GM18861 (cell line): Measurements from ENCODE around the gene FAT4.

Experiments used
- ATAC-seq: cut with Tn5 transposase; IDR thresholded peaks from one replicate; pipeline ENCODE4 v1.9.1; 2021; ENCODE audit not compliant: unreplicated experiment

FAT4 gene

DNA sequence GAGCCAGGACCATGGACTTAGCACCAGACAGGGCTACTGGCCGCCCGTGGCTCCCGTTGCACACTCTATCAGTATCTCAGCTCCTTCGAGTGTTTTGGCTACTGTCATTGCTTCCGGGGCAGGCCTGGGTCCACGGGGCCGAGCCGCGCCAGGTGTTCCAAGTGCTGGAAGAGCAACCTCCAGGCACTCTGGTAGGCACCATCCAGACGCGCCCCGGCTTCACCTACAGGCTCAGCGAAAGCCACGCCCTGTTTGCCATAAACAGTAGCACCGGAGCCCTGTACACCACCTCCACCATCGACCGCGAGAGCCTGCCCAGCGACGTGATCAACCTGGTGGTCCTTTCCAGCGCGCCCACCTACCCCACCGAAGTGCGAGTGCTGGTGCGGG is 1.6 kb downstream of the FAT4 start:
- ATAC-seq: no peak

DNA sequence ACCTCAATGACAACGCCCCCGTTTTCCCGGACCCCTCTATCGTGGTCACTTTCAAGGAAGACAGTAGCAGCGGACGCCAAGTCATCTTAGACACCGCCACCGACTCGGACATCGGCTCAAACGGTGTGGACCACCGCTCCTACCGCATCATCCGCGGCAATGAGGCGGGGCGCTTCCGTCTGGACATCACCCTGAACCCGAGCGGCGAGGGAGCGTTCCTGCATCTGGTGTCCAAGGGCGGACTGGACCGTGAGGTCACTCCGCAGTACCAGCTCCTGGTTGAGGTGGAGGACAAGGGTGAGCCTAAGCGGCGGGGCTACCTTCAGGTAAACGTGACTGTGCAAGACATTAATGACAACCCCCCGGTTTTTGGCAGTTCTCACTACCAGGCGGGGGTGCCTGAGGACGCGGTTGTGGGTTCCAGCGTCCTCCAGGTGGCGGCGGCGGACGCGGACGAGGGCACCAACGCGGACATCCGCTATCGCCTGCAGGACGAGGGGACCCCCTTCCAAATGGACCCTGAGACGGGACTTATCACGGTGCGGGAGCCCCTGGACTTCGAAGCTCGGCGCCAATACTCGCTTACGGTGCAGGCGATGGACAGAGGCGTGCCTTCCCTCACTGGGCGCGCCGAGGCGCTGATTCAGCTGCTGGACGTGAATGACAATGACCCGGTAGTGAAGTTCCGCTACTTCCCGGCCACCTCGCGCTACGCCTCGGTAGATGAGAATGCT is 2.2 kb downstream of the FAT4 start:
- no peak for ATAC-seq

DNA sequence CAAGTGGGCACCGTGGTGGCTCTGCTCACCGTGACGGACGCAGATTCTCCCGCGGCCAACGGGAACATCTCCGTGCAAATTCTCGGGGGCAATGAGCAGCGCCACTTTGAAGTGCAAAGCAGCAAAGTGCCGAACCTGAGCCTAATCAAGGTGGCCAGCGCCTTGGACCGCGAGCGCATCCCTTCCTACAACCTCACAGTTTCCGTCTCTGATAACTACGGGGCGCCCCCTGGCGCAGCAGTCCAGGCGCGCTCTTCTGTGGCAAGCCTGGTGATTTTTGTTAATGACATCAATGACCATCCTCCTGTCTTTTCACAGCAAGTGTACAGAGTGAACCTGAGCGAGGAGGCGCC is 2.7 kb downstream of the FAT4 start:
- ATAC-seq: no peak

DNA sequence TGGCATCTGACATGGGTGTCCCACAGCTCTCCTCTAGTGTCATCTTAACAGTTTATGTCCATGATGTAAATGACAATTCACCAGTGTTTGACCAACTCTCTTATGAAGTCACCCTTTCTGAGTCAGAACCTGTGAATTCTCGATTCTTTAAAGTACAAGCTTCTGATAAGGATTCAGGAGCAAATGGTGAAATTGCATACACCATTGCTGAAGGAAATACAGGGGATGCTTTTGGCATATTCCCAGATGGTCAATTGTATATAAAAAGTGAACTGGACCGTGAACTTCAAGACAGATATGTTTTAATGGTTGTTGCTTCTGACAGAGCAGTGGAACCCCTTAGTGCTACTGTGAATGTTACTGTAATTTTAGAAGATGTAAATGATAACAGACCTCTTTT is 4.6 kb downstream of the FAT4 start:
- ATAC-seq: no peak

DNA sequence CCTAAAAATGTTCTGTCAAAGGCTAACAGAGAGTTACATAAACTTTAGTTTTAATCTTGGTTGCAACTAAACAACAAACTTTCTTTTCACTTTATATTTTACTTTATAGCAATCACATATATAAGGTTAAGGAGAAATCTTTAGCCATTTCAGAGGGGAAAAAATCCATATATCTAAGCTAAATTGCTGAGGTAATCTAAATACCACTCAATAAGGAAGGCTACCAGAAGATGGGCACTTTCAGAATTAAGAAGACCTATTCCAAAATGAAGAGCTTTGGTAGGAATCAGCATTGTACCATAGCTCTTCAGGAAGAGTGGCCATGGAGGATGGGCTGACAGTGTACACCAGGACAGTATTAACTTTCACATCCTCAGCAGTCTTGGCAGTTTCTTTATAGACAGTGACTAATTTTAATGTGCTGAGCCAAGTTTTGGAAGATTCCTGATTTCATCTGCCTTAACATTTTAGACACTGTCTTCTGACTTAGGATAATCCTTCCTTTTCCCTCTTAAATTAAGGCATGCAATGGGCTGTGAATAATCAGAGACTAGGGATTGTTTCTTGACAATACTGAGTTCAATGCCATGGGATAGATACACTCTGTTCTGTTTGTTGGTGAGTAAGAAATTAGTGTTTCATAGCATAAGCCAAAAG is 7.1 kb downstream of the FAT4 start:
- ATAC-seq: no peak

DNA sequence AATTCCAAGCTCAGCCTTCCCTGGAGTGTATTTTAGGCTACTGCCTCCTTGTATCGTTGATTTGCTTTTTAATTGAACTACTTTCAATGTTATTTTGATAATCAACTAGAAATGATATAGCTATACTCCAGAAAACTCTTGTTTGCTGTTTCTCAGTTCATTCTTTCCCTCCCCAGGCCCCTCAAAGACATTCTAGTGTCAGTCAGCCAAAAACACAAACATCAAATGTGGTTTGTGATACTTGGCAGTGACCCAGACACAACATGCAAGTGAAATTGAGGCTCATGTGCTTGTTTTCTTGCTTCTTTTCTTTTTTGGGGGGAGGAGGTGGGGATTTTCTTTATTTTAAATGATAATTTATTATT is 7.6 kb downstream of the FAT4 start:
- ATAC-seq: no peak

DNA sequence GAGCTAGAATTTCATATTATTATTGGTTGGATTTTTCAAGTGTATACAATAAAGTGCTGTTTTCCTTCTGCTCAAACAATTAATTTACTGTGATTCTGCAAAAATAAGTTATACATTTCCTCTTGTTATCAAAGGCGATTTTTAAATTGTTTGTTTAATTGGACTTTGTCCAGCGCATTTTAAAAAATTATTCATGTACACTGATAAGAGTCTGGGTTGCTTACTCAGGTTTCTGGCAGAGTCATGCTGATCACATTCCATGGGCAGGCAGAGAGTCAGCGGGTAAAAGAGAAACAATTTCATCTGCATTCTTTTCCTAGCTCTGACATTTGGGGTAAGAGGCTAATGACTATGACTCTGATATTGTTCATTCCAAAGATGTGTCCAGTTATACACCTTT is 8.9 kb downstream of the FAT4 start:
- no peak for ATAC-seq

DNA sequence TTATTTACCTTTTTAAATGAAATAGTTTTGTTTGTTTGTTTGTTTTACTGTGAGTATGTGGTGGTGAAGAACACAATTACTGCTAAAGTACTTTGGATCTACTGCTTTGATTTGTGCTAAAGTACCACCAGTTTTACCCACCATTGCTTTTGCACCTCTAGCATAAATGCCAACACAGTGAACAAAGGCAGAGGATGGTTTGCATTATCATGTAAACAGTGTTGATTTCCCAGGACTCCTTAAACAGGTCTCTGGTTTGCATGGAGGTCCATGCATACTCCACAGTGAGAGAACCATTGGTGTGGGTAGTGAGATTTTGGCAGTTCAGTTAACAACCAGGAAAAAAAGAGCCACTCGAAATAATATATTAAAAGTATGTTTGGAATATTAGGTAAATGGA is 11.0 kb downstream of the FAT4 start:
- ATAC-seq: no peak

DNA sequence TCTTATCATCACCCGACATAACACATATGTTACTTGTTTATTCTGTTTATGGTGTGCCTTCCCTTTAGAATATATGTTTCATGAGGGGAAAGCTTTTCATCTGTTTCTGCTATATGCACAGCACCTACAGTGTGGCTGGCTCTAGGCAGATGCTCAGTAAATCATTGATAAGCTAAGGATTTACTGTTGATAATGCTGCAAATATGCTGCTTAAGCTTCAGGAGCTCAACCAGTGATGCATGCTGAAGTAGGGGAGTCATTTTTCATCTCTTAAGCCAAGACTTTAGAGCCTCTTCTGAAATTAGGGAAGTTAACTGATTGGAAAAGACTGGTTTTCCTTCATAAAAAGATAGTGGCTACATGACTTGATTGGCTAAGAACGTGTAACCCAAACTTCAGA is 16.4 kb downstream of the FAT4 start:
- no peak for ATAC-seq

DNA sequence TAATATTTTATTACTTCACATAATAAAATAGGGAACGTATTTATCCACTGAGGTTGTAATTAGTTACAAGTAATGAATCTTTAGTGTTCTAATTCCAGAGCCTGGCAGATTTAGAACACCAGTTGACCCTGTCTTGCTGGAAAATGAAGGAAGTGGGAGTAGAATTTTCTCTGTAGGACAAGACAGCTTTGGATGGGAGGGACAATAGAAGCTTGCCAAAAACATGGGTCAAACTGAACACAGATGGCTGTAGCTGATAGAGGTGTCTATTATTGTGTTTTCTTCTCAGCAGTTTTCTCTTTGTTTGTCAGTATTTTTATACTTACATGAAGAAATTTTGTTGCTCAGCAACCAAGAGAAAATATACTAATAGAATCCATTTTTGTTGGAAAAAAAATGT is 20.2 kb downstream of the FAT4 start:
- no peak for ATAC-seq

DNA sequence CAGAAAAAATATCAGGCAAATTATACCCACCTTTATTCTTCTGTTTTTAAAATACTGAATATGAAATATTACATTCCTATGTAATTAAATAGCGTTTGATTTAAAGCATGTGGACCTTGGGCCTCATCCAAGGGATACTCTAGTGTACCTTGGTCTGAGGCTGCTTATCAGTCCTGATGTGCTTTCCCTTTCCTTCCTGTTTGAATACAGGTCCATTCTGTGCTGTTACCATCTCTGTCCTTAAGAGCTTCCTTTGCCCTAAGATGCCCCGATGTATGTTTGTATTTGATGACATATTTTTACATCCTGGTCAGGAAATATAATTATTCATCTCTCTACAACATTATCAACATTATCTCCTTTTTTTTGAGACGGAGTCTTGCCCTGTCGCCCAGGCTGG is 24.1 kb downstream of the FAT4 start:
- no peak for ATAC-seq

DNA sequence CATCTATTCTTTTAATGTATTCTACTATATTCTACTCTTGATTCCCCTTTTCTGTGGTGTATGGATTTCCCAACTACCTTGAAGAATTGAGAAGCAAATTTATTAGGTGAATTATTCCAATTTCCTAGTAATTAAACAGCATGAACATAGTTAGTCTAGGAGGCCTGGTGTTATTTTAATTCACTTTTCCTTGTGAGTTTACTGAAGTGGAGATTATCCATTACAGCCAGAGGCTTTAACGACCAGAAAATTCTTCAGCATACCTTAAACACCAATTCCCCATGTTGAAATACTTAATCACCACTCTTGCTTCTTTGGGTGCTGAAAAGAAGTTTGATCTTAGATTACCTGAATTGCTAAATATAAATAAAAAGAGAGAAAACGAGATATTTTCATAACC is 29.4 kb downstream of the FAT4 start:
- ATAC-seq: no peak

DNA sequence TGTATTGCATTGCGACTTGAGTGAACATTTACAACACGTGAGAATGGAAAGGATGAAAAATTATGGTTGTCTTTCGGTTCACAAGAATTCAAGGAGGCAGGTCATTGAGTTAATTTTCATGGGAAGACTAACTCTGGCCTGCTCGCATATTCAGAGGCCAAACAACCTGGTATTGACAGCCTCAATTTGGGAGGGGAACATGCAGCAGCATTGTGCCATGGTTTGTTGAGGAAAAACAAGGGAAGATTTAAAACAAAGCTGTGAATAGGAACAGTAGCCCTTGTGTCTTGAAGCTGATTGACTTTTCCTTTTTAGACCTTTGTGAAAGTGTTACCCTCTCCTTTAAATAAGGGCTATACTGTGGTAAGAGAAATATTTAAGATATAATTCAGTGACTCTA is 31.9 kb downstream of the FAT4 start:
- ATAC-seq: no peak

DNA sequence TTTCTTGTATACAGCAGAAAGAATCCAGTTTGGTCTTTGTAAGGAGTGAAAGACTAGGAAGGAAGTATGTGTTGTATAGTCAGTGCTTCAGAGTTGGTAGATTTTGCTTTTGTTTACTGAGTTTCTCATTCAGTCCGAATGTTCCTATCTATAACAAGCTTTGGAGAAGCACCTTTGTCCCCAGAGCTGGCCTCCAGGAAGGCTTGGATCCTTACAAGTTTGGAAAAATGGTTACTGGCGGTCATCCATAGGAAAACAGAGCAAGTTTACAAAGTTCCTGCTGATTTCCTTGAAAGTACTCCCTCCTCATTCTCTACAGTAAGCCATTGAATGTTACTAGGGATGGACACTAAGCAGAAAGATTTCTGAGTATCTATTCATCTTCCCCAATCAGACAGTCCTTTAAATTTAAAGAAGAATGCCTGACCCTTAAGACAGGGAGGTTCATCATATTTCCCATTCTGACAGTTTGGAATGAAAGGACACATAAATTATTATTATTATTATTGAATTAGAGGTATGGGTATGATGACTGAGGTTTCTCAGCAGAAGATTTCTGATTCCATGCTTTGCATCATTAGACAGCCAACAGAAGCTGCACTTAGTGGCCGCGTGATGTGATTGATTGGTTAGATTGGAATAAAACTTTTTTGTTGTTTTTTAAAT is 35.8 kb downstream of the FAT4 start:
- ATAC-seq: no peak

DNA sequence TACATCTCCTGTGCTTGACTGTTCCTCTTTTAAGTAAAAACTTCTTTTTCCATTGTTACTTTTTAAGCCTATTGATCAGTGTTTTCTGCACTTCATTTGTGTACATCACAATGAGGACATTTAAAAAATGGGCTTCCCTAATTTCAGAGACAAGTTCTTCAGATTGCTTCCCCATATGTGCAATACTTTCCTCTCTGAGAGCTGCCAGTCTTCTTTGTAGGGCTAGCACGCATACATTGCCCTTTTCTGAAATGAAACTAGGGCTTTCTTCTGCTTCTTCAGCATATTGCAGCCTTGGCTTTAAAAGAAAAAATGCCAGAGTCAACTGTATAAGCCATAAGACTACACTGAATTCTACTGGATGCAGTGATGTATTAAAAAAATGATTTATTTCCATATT is 37.8 kb downstream of the FAT4 start:
- no peak for ATAC-seq

DNA sequence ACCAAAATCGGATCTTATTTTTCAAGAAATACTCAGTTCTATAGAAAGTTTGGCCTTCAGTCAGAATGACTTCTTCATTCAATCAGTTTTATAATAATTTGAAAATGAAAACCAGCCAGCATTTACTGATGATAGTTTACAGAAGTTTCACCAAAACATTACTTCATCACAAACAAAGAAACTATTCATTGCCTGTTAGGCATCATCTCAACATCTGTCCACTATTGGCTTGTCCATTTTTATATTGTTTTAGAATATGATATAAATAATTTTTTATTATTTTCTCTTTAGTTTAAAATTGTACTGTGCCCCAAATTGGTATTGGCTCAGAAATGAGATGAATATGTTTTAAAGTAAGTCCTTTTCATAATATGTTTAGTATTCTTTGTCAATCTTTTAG is 38.4 kb downstream of the FAT4 start:
- no peak for ATAC-seq

DNA sequence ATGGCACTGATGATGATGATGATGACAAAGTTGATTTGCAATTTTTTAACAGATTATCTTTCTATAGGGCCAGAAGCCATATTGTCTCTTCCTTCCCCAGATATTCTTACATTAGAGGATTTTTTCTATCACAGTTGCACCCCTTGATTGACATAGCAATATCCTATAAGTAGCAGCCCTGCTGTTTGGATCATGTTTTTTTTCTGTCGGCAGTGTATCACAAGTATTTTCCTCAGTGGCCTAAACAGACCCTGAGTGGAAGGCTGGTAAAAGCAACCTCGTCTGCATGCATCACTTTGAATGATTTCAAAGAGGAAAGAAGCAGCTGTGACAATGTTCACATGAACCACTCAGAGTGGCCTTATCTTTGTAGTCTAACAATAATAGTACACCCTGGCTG is 41.0 kb downstream of the FAT4 start:
- no peak for ATAC-seq

DNA sequence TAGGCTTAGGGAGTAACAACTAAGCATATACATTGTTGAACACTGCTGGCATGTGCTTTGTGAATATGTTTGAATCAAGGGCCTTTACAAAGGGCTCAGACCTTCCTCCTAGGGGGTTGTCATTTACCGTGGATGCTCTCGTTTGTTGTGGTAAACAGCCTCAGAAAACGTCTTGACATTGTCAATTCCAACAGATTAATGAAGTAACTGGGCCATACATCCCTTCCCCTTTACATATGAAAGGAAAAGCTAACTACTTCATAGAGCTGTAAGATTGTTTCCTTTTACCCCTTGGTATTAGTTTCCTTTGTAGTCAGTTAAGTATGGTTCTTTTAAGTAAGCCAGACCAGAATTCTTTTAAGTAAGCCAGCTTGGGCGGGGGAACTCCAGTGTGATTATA is 42.9 kb downstream of the FAT4 start:
- no peak for ATAC-seq

DNA sequence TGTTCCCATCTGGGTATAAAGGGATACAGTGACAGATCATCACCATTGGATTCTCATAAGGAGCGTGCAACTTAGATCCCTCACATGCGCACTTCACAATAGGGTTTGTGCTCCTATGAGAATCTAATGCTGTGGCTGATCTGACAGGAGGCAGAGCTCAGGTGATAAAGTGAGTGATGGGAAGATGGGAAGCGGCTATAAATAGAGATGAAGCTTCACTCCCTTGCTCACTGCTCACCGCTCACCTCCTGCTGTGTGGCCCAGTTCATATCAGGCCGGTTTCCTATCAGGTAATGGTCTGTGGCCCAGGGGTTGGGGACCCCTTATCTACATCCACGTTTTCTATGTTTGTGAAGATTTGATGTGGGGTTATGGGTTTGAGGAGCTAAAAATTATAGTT is 43.7 kb downstream of the FAT4 start:
- no peak for ATAC-seq

DNA sequence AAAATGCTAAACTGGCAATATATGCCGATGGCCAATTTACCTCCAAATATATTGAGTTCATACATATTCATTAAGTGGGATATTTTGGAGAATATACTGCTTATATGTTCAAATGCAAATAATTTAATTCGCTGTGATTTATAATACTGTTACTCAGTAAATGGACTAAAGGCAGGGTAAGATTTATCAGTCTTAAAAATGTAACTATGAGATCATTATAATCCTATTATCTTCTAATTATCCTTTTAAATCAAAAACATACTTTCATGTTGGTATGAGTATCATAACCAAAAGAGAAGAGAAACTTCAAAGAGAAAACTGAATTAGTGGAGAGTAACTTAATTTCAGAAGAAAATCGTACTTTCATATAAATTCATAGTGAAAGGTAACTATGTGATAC is 44.6 kb downstream of the FAT4 start:
- ATAC-seq: no peak

DNA sequence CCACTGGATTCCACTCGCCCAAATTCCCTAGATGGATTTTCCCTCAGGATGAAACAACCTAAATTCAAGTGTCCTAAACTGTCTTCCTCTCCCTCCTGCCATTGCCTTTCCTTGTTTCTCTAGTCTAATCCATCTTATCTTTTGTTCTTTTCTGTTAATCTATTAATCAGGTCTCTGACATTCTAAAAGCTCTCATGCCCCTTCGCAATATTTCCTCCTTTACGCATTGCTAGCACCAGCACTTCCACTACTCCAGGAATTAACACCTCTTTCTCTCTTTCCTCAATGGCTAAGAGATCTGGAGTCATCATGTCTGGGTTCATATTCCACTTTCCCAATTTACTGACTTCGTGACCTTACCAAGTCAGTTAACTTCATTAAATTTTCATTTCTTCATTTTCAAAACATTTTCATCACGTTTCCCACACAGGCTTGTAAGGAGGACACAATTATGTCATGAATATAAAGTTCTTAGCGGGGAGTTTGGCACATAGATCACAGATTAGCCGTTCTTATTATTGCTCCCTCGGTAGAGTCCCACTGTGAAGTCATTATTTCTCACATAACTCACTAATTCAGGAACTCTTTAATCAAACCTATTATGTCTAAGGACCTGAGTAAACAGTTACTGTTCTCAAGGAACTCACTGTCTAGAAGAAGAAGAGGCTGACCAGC is 45.3 kb downstream of the FAT4 start:
- no peak for ATAC-seq

DNA sequence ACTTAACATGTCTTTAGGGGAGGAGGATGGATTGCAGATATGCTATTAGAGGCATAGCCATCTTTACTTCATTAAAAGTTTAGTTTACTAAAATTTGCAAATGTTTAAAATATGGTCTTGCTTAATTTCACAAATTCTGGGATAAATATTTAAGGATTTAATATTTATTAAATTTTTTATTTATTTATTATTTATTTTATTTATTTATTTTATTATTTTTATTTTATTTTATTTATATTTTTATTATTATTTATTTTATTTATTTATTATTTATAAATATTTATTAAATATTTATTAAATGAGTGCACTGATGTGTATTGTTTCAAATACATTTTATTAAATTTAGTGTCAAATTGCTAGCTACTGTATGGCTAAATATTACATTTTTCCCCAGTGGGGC is 46.0 kb downstream of the FAT4 start:
- ATAC-seq: no peak
